SIG-M5 treated with dmso at 0.1 percent for 504 hours (cell line): Measurements from ENCODE around the gene TRAF3.
A peak's percentile ranks its signal among the peaks of the same experiment; 100 is the strongest.
"Not testable (repeated sequence)": the region's sequence is repeated elsewhere in the genome, so short reads cannot be mapped to it uniquely, and the experiment has no call there.

Source experiments
- DNase-seq: peaks from one replicate; lab custom pipeline; 2025; ENCODE audit not compliant: unreplicated experiment; lab: John Stamatoyannopoulos, UW

TRAF3 gene

GRCh38 chr14:102918438-102918837 is 141.2 kb downstream of the TRAF3 start:
- DNase-seq: no peak

GRCh38 chr14:102920273-102920997 is 143.2 kb downstream of the TRAF3 start:
- DNase-seq: no peak

- no peak for DNase-seq
Observed at GRCh38 chr14:102920998-102921304, 143.7 kb downstream of the TRAF3 start.

GRCh38 chr14:102922490-102923200 is 145.4 kb downstream of the TRAF3 start, which contains the start of gene AMN:
TSS of gene AMN (plus strand) at chr14:102922663. CDS start at chr14:102922689, 26 bp downstream.
- DNase-seq: no peak

- no peak for DNase-seq
Observed at GRCh38 chr14:102923201-102923924, 146.1 kb downstream of the TRAF3 start.

- DNase-seq: no peak
Observed at GRCh38 chr14:102923925-102924486, 146.8 kb downstream of the TRAF3 start.

- no peak for DNase-seq
Observed at GRCh38 chr14:102924632-102925588, 147.7 kb downstream of the TRAF3 start.

GRCh38 chr14:102925646-102926045 is 148.4 kb downstream of the TRAF3 start:
- DNase-seq: no peak

- DNase-seq: no peak
Observed at GRCh38 chr14:102926104-102926503, 148.9 kb downstream of the TRAF3 start.

GRCh38 chr14:102926840-102927239 is 149.6 kb downstream of the TRAF3 start:
- DNase-seq: not testable (repeated sequence)

GRCh38 chr14:102927346-102927877 is 150.2 kb downstream of the TRAF3 start:
- no peak for DNase-seq

- peak; percentile 49 for DNase-seq
Observed at GRCh38 chr14:102927878-102928411, 150.7 kb downstream of the TRAF3 start.

GRCh38 chr14:102928412-102929240 is 151.4 kb downstream of the TRAF3 start:
- DNase-seq: peak; percentile 48

- no peak for DNase-seq
Observed at GRCh38 chr14:102929241-102930137, 152.2 kb downstream of the TRAF3 start.

GRCh38 chr14:102930138-102930752 is 153.0 kb downstream of the TRAF3 start:
- no peak for DNase-seq

GRCh38 chr14:102930753-102931579 is 153.7 kb downstream of the TRAF3 start:
- DNase-seq: no peak
